Endothelial cell of umbilical vein (primary cell): Measurements from ENCODE around the gene CASP5.

Experiments used
- CTCF ChIP-seq, 2 donors: IDR thresholded peaks; 1 replicate in 1 of 2; 2 replicates in 1 of 2; pipeline ENCODE4 v1.5.1; 2011; ENCODE audit warnings: low read length in 2 of 2, mild to moderate bottlenecking in 2 of 2, moderate library complexity in 2 of 2, control low read depth in 1 of 2, inconsistent platforms in 1 of 2, low read depth in 1 of 2; ENCODE audit not compliant: insufficient read depth in 1 of 2; ENCODE audit errors: extremely low read depth in 1 of 2
- EZH2 ChIP-seq: IDR thresholded peaks from 2 replicates; pipeline ENCODE4 v1.6.1; 2012; ENCODE audit warnings: borderline replicate concordance, low read depth, mild to moderate bottlenecking, moderate library complexity, low read length, inconsistent platforms; ENCODE audit not compliant: severe bottlenecking
- POLR2A ChIP-seq: IDR thresholded peaks from 2 replicates; pipeline ENCODE4 v1.6.1; 2012; ENCODE audit warnings: low read depth, mild to moderate bottlenecking, control low read depth, low read length
- POLR2AphosphoS5 ChIP-seq: IDR thresholded peaks from 2 replicates; pipeline ENCODE4 v1.6.1; 2012; ENCODE audit warnings: low read depth, mild to moderate bottlenecking, control low read depth, low read length, moderate library complexity; ENCODE audit not compliant: insufficient read depth

- TF ChIP-seq CTCF (IDR thresholded peaks at IDR 0.05; ENCODE audit: extremely low read depth in 1 of 2, insufficient read depth in 1 of 2, low read depth in 1 of 2, low read length in 2 of 2) (no peak), POLR2A (no peak), EZH2 (no peak), POLR2AphosphoS5 (no peak)
Measured at GRCh38 chr11:105042178-105042577, 19.2 kb upstream of the CASP5 start.
